HG03439 (cell line): ENCODE results near the gene TMEFF2.
"Not testable (repeated sequence)": the region's sequence is repeated elsewhere in the genome, so short reads cannot be mapped to it uniquely, and the experiment has no call there.

Experiments used
- ATAC-seq: cut with Tn5 transposase; IDR thresholded peaks from one replicate; pipeline ENCODE4 v1.9.1; 2021; ENCODE audit warnings: mild to moderate bottlenecking, moderate library complexity; ENCODE audit not compliant: unreplicated experiment

The TMEFF2 gene

GRCh38 chr2:192132604-192133003 lies 62.1 kb downstream of the TMEFF2 start:
- ATAC-seq: not testable (repeated sequence)

GRCh38 chr2:192130312-192130711 lies 64.4 kb downstream of the TMEFF2 start:
- not testable (repeated sequence) for ATAC-seq

GRCh38 chr2:192128655-192129054 lies 66.1 kb downstream of the TMEFF2 start:
- no peak for ATAC-seq

- no peak for ATAC-seq
Observed at GRCh38 chr2:192127434-192127833, 67.3 kb downstream of the TMEFF2 start.

- ATAC-seq: no peak
Observed at GRCh38 chr2:192126912-192127311, 67.8 kb downstream of the TMEFF2 start.

GRCh38 chr2:192126426-192126825 lies 68.3 kb downstream of the TMEFF2 start:
- no peak for ATAC-seq

GRCh38 chr2:192124571-192124970 lies 70.2 kb downstream of the TMEFF2 start:
- no peak for ATAC-seq

- ATAC-seq: no peak
Observed at GRCh38 chr2:192123847-192124246, 70.9 kb downstream of the TMEFF2 start.

GRCh38 chr2:192122946-192123345 lies 71.8 kb downstream of the TMEFF2 start:
- no peak for ATAC-seq

GRCh38 chr2:192122141-192122540 lies 72.6 kb downstream of the TMEFF2 start:
- no peak for ATAC-seq

- no peak for ATAC-seq
Observed at GRCh38 chr2:192119536-192119935, 75.2 kb downstream of the TMEFF2 start.

GRCh38 chr2:192117705-192118104 lies 77.0 kb downstream of the TMEFF2 start:
- no peak for ATAC-seq

GRCh38 chr2:192111536-192111935 lies 83.2 kb downstream of the TMEFF2 start:
- ATAC-seq: not testable (repeated sequence)

- ATAC-seq: no peak
Observed at GRCh38 chr2:192099742-192100141, 95.0 kb downstream of the TMEFF2 start.

- ATAC-seq: no peak
Observed at GRCh38 chr2:192098814-192099491, 95.8 kb downstream of the TMEFF2 start.

GRCh38 chr2:192091476-192091875 lies 103.3 kb downstream of the TMEFF2 start:
- no peak for ATAC-seq

GRCh38 chr2:192090911-192091310 lies 103.8 kb downstream of the TMEFF2 start:
- ATAC-seq: no peak

GRCh38 chr2:192087398-192087958 lies 107.3 kb downstream of the TMEFF2 start:
- ATAC-seq: no peak

- no peak for ATAC-seq
Observed at GRCh38 chr2:192082121-192082520, 112.6 kb downstream of the TMEFF2 start.

GRCh38 chr2:192080096-192080495 lies 114.6 kb downstream of the TMEFF2 start:
- not testable (repeated sequence) for ATAC-seq

- ATAC-seq: no peak
Observed at GRCh38 chr2:192073878-192074277, 120.9 kb downstream of the TMEFF2 start.

- no peak for ATAC-seq
Observed at GRCh38 chr2:192072778-192073177, 122.0 kb downstream of the TMEFF2 start.

- no peak for ATAC-seq
Observed at GRCh38 chr2:192072261-192072660, 122.5 kb downstream of the TMEFF2 start.
